HEK293T (cell line): ENCODE measurements around the gene GRAMD4.

Source experiments
- BHLHE40 ChIP-seq: fragments of 450-650 bp; IDR thresholded peaks from 2 replicates; pipeline ENCODE4 v1.6.1; 2016; ENCODE audit warnings: mild to moderate bottlenecking, moderate library complexity, borderline replicate concordance
- CTBP1 ChIP-seq: fragments of 450-650 bp; IDR thresholded peaks from 2 replicates; pipeline ENCODE4 v1.6.1; 2016; ENCODE audit warnings: borderline replicate concordance
- ELF4 ChIP-seq: fragments of 450-650 bp; IDR thresholded peaks from 2 replicates; pipeline ENCODE4 v1.6.1; 2017; ENCODE audit warnings: antibody characterized with exemption
- FOXA1 ChIP-seq: fragments of 450-650 bp; IDR thresholded peaks from 2 replicates; pipeline ENCODE4 v1.6.1; 2016; ENCODE audit warnings: mild to moderate bottlenecking
- FOXK2 ChIP-seq: fragments of 450-650 bp; IDR thresholded peaks from 2 replicates; pipeline ENCODE4 v1.6.1; 2016; ENCODE audit warnings: mild to moderate bottlenecking
- FOXM1 ChIP-seq: fragments of 450-650 bp; IDR thresholded peaks from 2 replicates; pipeline ENCODE4 v1.6.1; 2017; ENCODE audit warnings: mild to moderate bottlenecking, borderline replicate concordance
- HDGF ChIP-seq: fragments of 450-650 bp; IDR thresholded peaks from 2 replicates; pipeline ENCODE4 v1.6.1; 2017; ENCODE audit warnings: antibody characterized with exemption, borderline replicate concordance
- L3MBTL2 ChIP-seq: fragments of 450-650 bp; conservative IDR thresholded peaks from 2 replicates; pipeline ENCODE4 v1.6.1; 2016; ENCODE audit warnings: mild to moderate bottlenecking
- SP1 ChIP-seq: fragments of 450-650 bp; IDR thresholded peaks from 2 replicates; pipeline ENCODE4 v1.6.1; 2017
- SUZ12 ChIP-seq: fragments of 450-650 bp; IDR thresholded peaks from 2 replicates; pipeline ENCODE4 v1.6.1; 2016; ENCODE audit warnings: mild to moderate bottlenecking
- TARDBP ChIP-seq: fragments of 450-650 bp; IDR thresholded peaks from 2 replicates; pipeline ENCODE4 v1.6.1; 2016

DNA sequence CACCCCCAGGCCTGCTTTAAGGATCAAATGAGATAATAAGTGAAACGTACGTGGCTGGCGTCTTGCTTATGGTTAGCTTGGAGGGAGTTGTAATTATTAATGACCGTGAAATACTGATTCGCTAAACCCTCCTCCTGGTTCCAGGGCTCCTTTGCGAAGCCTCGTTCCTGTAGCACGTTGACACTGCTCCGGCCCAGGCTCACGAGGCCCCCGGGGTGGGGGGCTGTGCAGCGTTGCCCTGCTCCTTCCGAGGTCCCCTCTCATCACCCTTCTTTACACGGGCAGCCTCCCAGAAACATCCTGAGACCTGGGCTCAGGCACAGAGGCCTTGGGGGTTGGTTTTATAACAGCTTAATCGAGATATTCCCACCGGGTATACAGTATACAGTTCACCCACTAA, 9.1 kb downstream of the GRAMD4 start:
- TF ChIP-seq FOXM1 (no peak), ELF4 (no peak), SP1 (no peak), SUZ12 (no peak), TARDBP (no peak), BHLHE40 (no peak), L3MBTL2 (no peak), CTBP1 (no peak), FOXA1 (no peak), HDGF (no peak), FOXK2 (no peak)
